Measurements from ENCODE around the gene DDX54. TPM values are rescaled to one million over a fixed set of nuclear protein-coding genes. Genes with fewer than 3 reads are reported as not detected.

DDX54 gene
- polyA plus RNA-seq, 3 donors: 7.9 to 32.2 (median 13.6) TPM

DNA sequence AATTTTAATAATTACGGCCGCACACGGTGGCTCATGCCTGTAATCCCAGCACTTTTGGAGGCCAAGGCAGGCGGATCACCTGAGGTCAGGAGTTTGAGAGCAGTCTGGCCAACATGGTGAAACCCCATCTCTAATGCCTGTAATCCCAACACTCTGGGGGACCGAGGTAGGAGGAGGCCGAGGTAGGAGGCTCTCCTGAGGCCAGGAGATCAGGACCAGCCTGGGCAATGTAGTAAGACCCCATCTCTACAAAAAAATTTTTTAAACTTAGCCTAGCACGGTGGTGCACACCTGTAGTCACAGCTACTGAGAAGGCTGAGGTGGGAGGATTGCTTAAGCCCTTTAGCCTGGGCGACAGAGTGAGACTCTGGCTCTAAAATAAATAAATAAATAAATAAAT lies 41.3 kb downstream of the DDX54 start:
- no peaks in the 10 kb centered on the region for H4K20me1 ChIP-seq (ENCODE audit: insufficient read depth, low read length)
- peaks cover 32 to 40% of the 10 kb centered on the region in 2 donors for H3K4me1 ChIP-seq (ENCODE audit: control insufficient read depth in 1 of 2, insufficient read depth in 2 of 2, low read length in 2 of 2)
- Mint-ChIP-seq H3K4me3 (no peak overlapping the region), H3K27me3 (ENCODE audit: low read depth in 3 of 3) (peaks cover 6 to 8% (median 7%) of the 10 kb centered on the region in 3 donors), H3K9me3 (peaks cover 0 to 7% (median 0%) of the 10 kb centered on the region in 7 donors), H3K4me1 (peaks cover 34% of the 10 kb centered on the region), H3K27ac (peak overlapping the region in 4 of 7 donors; percentile 57 to 98 (median 82)), H3K36me3 (no peaks in the 10 kb centered on the region)
- H3K9me3 ChIP-seq (replicated peaks in 1 of 2; ENCODE audit: control insufficient read depth in 1 of 2, insufficient read depth in 1 of 2, low read length in 2 of 2): no peaks in the 10 kb centered on the region
- DNase-seq: no peak
- peak overlapping the region; percentile 62 to 97 for H3K27ac ChIP-seq (ENCODE audit: low read depth in 1 of 2, low read length in 2 of 2)
- H3K36me3 ChIP-seq (replicated peaks in 1 of 2; ENCODE audit: control insufficient read depth in 1 of 2, insufficient read depth in 2 of 2, low read length in 2 of 2): no peaks in the 10 kb centered on the region
- H2AFZ ChIP-seq (ENCODE audit: insufficient read depth, low read depth, low read length, poor library complexity, severe bottlenecking): no peak overlapping the region
- no peak overlapping the region for H3K4me2 ChIP-seq (replicated peaks; ENCODE audit: extremely low read depth, low read length, poor library complexity, severe bottlenecking)
- H3K9ac ChIP-seq (ENCODE audit: insufficient read depth, low read length, poor library complexity, severe bottlenecking): no peak overlapping the region
- no peak overlapping the region for H3K4me3 ChIP-seq (replicated peaks in 1 of 3; ENCODE audit: low read depth in 2 of 3, low read length in 3 of 3)
- intact Hi-C loops (cut with micrococcal nuclease): no loop called here
- H3K27me3 ChIP-seq (ENCODE audit: control insufficient read depth in 2 of 2, insufficient read depth in 2 of 2, low read length in 2 of 2): no peaks in the 10 kb centered on the region
- TF ChIP-seq, protein P1, sequence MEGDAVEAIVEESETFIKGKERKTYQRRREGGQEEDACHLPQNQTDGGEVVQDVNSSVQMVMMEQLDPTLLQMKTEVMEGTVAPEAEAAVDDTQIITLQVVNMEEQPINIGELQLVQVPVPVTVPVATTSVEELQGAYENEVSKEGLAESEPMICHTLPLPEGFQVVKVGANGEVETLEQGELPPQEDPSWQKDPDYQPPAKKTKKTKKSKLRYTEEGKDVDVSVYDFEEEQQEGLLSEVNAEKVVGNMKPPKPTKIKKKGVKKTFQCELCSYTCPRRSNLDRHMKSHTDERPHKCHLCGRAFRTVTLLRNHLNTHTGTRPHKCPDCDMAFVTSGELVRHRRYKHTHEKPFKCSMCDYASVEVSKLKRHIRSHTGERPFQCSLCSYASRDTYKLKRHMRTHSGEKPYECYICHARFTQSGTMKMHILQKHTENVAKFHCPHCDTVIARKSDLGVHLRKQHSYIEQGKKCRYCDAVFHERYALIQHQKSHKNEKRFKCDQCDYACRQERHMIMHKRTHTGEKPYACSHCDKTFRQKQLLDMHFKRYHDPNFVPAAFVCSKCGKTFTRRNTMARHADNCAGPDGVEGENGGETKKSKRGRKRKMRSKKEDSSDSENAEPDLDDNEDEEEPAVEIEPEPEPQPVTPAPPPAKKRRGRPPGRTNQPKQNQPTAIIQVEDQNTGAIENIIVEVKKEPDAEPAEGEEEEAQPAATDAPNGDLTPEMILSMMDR (IDR thresholded peaks at IDR 0.05): no peak
- WGBS (ENCODE audit: insufficient coverage): no CpG with 5 or more reads among the region's 8 CpGs
- no peaks in the 10 kb centered on the region for H3K79me2 ChIP-seq (ENCODE audit: insufficient read depth, low read length)

DNA sequence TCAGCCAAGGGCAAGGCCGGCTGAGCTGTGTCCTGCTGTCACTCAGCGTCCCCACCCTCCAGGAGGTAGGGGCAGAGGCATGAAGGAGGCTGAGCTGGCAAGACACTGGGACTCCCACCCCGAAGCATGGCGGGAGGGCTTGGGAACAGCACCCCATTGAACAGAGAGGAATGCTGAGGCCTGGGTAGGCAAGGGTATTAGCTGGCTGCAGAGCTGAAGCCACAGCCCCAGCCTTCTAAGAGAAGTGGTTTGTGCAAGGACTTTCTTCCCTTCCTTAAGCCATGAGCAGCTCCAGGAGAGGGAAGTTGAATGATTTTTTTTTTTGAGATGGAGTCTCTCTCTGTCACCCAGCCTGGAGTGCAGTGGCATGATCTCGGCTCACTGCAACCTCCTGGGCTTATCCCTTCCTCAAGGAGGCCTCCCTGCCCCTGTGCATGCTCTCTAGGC lies 42.4 kb downstream of the DDX54 start:
- H3K27me3 ChIP-seq (ENCODE audit: control insufficient read depth in 2 of 2, insufficient read depth in 2 of 2, low read length in 2 of 2): no peaks in the 10 kb centered on the region
- TF ChIP-seq, protein P1 (IDR thresholded peaks at IDR 0.05): no peak
- no CpG with 5 or more reads among the region's 5 CpGs for WGBS (ENCODE audit: insufficient coverage)
- H3K27me3 Mint-ChIP-seq (ENCODE audit: low read depth in 3 of 3): peaks cover 3 to 5% (median 4%) of the 10 kb centered on the region in 3 donors
- H3K9ac ChIP-seq (ENCODE audit: insufficient read depth, low read length, poor library complexity, severe bottlenecking): peak overlapping the region; percentile 85
- H3K36me3 Mint-ChIP-seq: no peaks in the 10 kb centered on the region
- peak overlapping the region; percentile 96 to 99 (median 98) for H3K27ac Mint-ChIP-seq
- peak overlapping the region; percentile 50 for H3K4me2 ChIP-seq (replicated peaks; ENCODE audit: extremely low read depth, low read length, poor library complexity, severe bottlenecking)
- DNase-seq: no peak
- no peaks in the 10 kb centered on the region for H4K20me1 ChIP-seq (ENCODE audit: insufficient read depth, low read length)
- H3K4me3 Mint-ChIP-seq: peak overlapping the region; percentile 49 to 85
- peaks cover 34% of the 10 kb centered on the region for H3K4me1 Mint-ChIP-seq
- intact Hi-C loops (cut with micrococcal nuclease): no loop called here
- peak overlapping the region; percentile 97 to 99 for H3K27ac ChIP-seq (ENCODE audit: low read depth in 1 of 2, low read length in 2 of 2)
- no peaks in the 10 kb centered on the region for H3K79me2 ChIP-seq (ENCODE audit: insufficient read depth, low read length)
- H3K36me3 ChIP-seq (replicated peaks in 1 of 2; ENCODE audit: control insufficient read depth in 1 of 2, insufficient read depth in 2 of 2, low read length in 2 of 2): no peaks in the 10 kb centered on the region
- H3K4me3 ChIP-seq (replicated peaks in 1 of 3; ENCODE audit: low read depth in 2 of 3, low read length in 3 of 3): peak overlapping the region in 1 of 3 experiments; percentile 39
- H3K9me3 ChIP-seq (replicated peaks in 1 of 2; ENCODE audit: control insufficient read depth in 1 of 2, insufficient read depth in 1 of 2, low read length in 2 of 2): no peaks in the 10 kb centered on the region
- peaks cover 0 to 7% (median 0%) of the 10 kb centered on the region in 7 donors for H3K9me3 Mint-ChIP-seq
- H3K4me1 ChIP-seq (ENCODE audit: control insufficient read depth in 1 of 2, insufficient read depth in 2 of 2, low read length in 2 of 2): peaks cover 32 to 40% of the 10 kb centered on the region in 2 donors
- peak overlapping the region; percentile 74 for H2AFZ ChIP-seq (ENCODE audit: insufficient read depth, low read depth, low read length, poor library complexity, severe bottlenecking)
